HFFc6 (cell line): Measurements from ENCODE around the gene OGFOD1. TPM values are rescaled to one million over a fixed set of nuclear protein-coding genes. Genes with fewer than 3 reads are reported as not detected.

Experiments used
- DNase-seq: peaks from one replicate; pipeline ENCODE4 v3.0.0-alpha.2; 2018
- H3K27ac Mint-ChIP-seq: 2 replicates; pipeline ENCODE4 v1.8.0; 2020; ENCODE audit warnings: mild to moderate bottlenecking, mixed read lengths
- H3K27me3 Mint-ChIP-seq: 2 replicates; pipeline ENCODE4 v1.8.0; 2021; ENCODE audit warnings: mild to moderate bottlenecking, moderate library complexity, mixed read lengths; ENCODE audit not compliant: insufficient read depth
- H3K36me3 Mint-ChIP-seq: 2 replicates; pipeline ENCODE4 v1.8.0; 2021; ENCODE audit warnings: low read depth, mixed read lengths
- H3K4me1 Mint-ChIP-seq: 2 replicates; pipeline ENCODE4 v1.8.0; 2020; ENCODE audit warnings: low read depth, mixed read lengths
- H3K4me3 Mint-ChIP-seq: 2 replicates; pipeline ENCODE4 v1.8.0; 2020; ENCODE audit warnings: mild to moderate bottlenecking, moderate library complexity, mixed read lengths
- H3K9me3 Mint-ChIP-seq: 2 replicates; pipeline ENCODE4 v1.8.0; 2020; ENCODE audit warnings: mild to moderate bottlenecking, mixed read lengths
- CTCF ChIP-seq: fragments of 200-600 bp; sonication (generic); IDR thresholded peaks from 2 replicates; pipeline ENCODE4 v1.5.0; 2021; ENCODE audit warnings: antibody characterized with exemption, mild to moderate bottlenecking
- total RNA-seq, 6 experiments: library from RNA; stranded (reverse); fragmentation: NEBNext Ultra II Directional; extraction: Animal tissue kit (Norgen Biotek cat#: 25700); gene quantifications; 2 replicates in 1 of 6; 3 replicates in 5 of 6; pipeline ENCODE4 v1.2.3, GENCODE V29; 2021

The OGFOD1 gene
- total RNA-seq, 6 experiments from 2014 or later = 62.8 to 77.0 (median 74.3) TPM

GRCh38 chr16:56475201-56475600, 23.8 kb downstream of the OGFOD1 start:
- DNase-seq = no peak
- no peak for TF ChIP-seq CTCF
- H3K36me3 Mint-ChIP-seq = peaks cover 42% of the 10 kb centered on the region
- no peaks in the 10 kb centered on the region for H3K9me3 Mint-ChIP-seq
- no peak overlapping the region for H3K27ac Mint-ChIP-seq
- H3K27me3 Mint-ChIP-seq = no peaks in the 10 kb centered on the region
- H3K4me3 Mint-ChIP-seq = no peak overlapping the region
- peaks cover 23% of the 10 kb centered on the region for H3K4me1 Mint-ChIP-seq

- no peak overlapping the region for H3K4me3 Mint-ChIP-seq
- TF ChIP-seq CTCF = no peak
- peak overlapping the region; percentile 88 for H3K27ac Mint-ChIP-seq
- no peaks in the 10 kb centered on the region for H3K9me3 Mint-ChIP-seq
- no peaks in the 10 kb centered on the region for H3K27me3 Mint-ChIP-seq
- H3K36me3 Mint-ChIP-seq = peaks cover 34% of the 10 kb centered on the region
- DNase-seq = peak; percentile 81
- peaks cover 31% of the 10 kb centered on the region for H3K4me1 Mint-ChIP-seq
These were observed 25.9 kb downstream of the OGFOD1 start for GRCh38 chr16:56477096-56477878.

GRCh38 chr16:56478281-56479049, 27.1 kb downstream of the OGFOD1 start:
- no peak for TF ChIP-seq CTCF
- H3K4me1 Mint-ChIP-seq = peaks cover 38% of the 10 kb centered on the region

GRCh38 chr16:56479469-56479868, 28.1 kb downstream of the OGFOD1 start:
- no peak for DNase-seq
- Mint-ChIP-seq H3K9me3 (no peaks in the 10 kb centered on the region), H3K27me3 (no peaks in the 10 kb centered on the region), H3K4me1 (peaks cover 38% of the 10 kb centered on the region), H3K36me3 (peaks cover 44% of the 10 kb centered on the region), H3K4me3 (no peak overlapping the region), H3K27ac (no peak overlapping the region)
- TF ChIP-seq CTCF = no peak

More at GRCh38 chr16:56478281-56479049, 27.1 kb downstream of the OGFOD1 start:
- H3K9me3 Mint-ChIP-seq = no peaks in the 10 kb centered on the region
- no peak for DNase-seq
- no peak overlapping the region for H3K4me3 Mint-ChIP-seq
- peaks cover 40% of the 10 kb centered on the region for H3K36me3 Mint-ChIP-seq
- no peaks in the 10 kb centered on the region for H3K27me3 Mint-ChIP-seq
- no peak overlapping the region for H3K27ac Mint-ChIP-seq

GRCh38 chr16:56480776-56481467, 29.6 kb downstream of the OGFOD1 start:
- Mint-ChIP-seq H3K27ac (no peak overlapping the region), H3K27me3 (no peaks in the 10 kb centered on the region), H3K4me1 (peaks cover 36% of the 10 kb centered on the region), H3K4me3 (no peak overlapping the region), H3K9me3 (no peaks in the 10 kb centered on the region), H3K36me3 (peaks cover 39% of the 10 kb centered on the region)
- no peak for DNase-seq
- TF ChIP-seq CTCF = no peak
